Motor neuron (in vitro differentiated cells): ENCODE data around the gene CORO1C. TPM values are rescaled to one million over a fixed set of nuclear protein-coding genes. Genes with fewer than 3 reads are reported as not detected.

Experiments used
- ATAC-seq, 8 experiments: fragments of 200-7000 bp; cut with Tn5 transposase; replicated peaks in 6 of 8; 2 replicates each; pipeline ENCODE4 v1.8.0; 2021; ENCODE audit warnings: mild to moderate bottlenecking in 8 of 8, moderate library complexity in 8 of 8
- H3K27ac ChIP-seq, 2 donors: fragments of 250-450 bp; sonication (Bioruptor Pico); 2 replicates each; pipeline ENCODE4 v1.9.0; 2021; ENCODE audit warnings: antibody characterized with exemption in 2 of 2, mild to moderate bottlenecking in 2 of 2, moderate library complexity in 1 of 2
- H3K4me1 ChIP-seq, 2 donors: fragments of 250-450 bp; sonication (Bioruptor Pico); replicated peaks in 1 of 2; 2 replicates each; pipeline ENCODE4 v1.6.1; 2021; ENCODE audit warnings: antibody characterized with exemption in 2 of 2, mild to moderate bottlenecking in 2 of 2, moderate library complexity in 1 of 2
- H3K4me3 ChIP-seq, 5 donors: fragments of 250-450 bp; sonication (Bioruptor Pico); 2 replicates each; pipeline ENCODE4 v1.9.0; 2021; ENCODE audit warnings: antibody characterized with exemption in 5 of 5, mild to moderate bottlenecking in 5 of 5, moderate library complexity in 4 of 5
- WGBS, 10 experiments: fragments of 450-650 bp; shearing (Covaris generic); methylation state at CpG; one replicate each; pipeline ENCODE4 v1.0.0; 2022; 5-methylcytosine and 5-hydroxymethylcytosine counted together
- in situ Hi-C, 9 experiments: fragments of 400-800 bp; cut with MboI; loops; one replicate each; pipeline ENCODE4 v1.15.0; 2021; ENCODE audit warnings: low sequenced_read_pairs in 9 of 9, low pct_unique_long_range_greater_than_20kb in 2 of 9; ENCODE audit not compliant: unreplicated experiment in 9 of 9
- total RNA-seq, 8 experiments: library from RNA; unstranded; fragments of 300-600 nt; gene quantifications; 2 replicates each; pipeline versions ENCODE4 v1.2.3 to v1.2.4, GENCODE V29; 2022

The CORO1C gene
- total RNA-seq, 8 experiments from 2014 or later, result 35.4 to 75.1 (median 50.2) TPM

- ATAC-seq, result no peak
- peak overlapping the region; percentile 88 to 93 for H3K27ac ChIP-seq
- in situ Hi-C loops, result no loop called here
- WGBS, 10 experiments, result 5 to 24% (median 9%) methylated on average over 3 to 15 of the region's 15 CpGs
- peaks cover 0 to 12% of the 10 kb centered on the region in 2 donors for H3K4me1 ChIP-seq
- peak overlapping the region; percentile 61 to 78 (median 73) for H3K4me3 ChIP-seq
Measured at GRCh38 chr12:108729612-108730364, 1.5 kb downstream of the CORO1C start.

GRCh38 chr12:108728820-108729611 lies 2.3 kb downstream of the CORO1C start:
- H3K27ac ChIP-seq, result no peak overlapping the region
- in situ Hi-C loops, result no loop called here
- peaks cover 0 to 16% of the 10 kb centered on the region in 2 donors for H3K4me1 ChIP-seq
- ATAC-seq, result no peak
- peak overlapping the region; percentile 61 to 78 (median 73) for H3K4me3 ChIP-seq
- WGBS, 10 experiments, result 1 to 78% (median 61%) methylated on average over 3 to 9 of the region's 9 CpGs; no CpG with 5 or more reads in 1 of the 10 experiments

- ATAC-seq, result no peak
- in situ Hi-C loops, result no loop called here
- Histone ChIP-seq H3K4me3 (no peak overlapping the region), H3K27ac (no peak overlapping the region), H3K4me1 (peaks cover 4 to 19% of the 10 kb centered on the region in 2 donors)
- 53 to 92% (median 73%) methylated on average over 4 to 7 of the region's 7 CpGs; no CpG with 5 or more reads in 1 of the 10 experiments for WGBS, 10 experiments
Measured at GRCh38 chr12:108727868-108728735, 3.2 kb downstream of the CORO1C start.

- in situ Hi-C loops, result no loop called here
Measured at GRCh38 chr12:108727161-108727560, 4.2 kb downstream of the CORO1C start.

GRCh38 chr12:108724890-108725151 lies 6.5 kb downstream of the CORO1C start:
- in situ Hi-C loops, result no loop called here

More at GRCh38 chr12:108727161-108727560, 4.2 kb downstream of the CORO1C start:
- 38 to 100% (median 92%) methylated on average over 1 of the region's 1 CpG; no CpG with 5 or more reads in 4 of the 10 experiments for WGBS, 10 experiments
- Histone ChIP-seq H3K4me3 (no peak overlapping the region), H3K27ac (no peak overlapping the region), H3K4me1 (peaks cover 10 to 22% of the 10 kb centered on the region in 2 donors)
- ATAC-seq, result no peak

GRCh38 chr12:108724054-108724889 lies 7.0 kb downstream of the CORO1C start:
- Histone ChIP-seq H3K27ac (no peak overlapping the region), H3K4me3 (no peak overlapping the region), H3K4me1 (peaks cover 15 to 21% of the 10 kb centered on the region in 2 donors)
- WGBS, 10 experiments, result 26 to 100% (median 79%) methylated on average over 1 to 3 of the region's 3 CpGs
- peak in 2 of 8 experiments; percentile 10 to 14 for ATAC-seq
- in situ Hi-C loops, result no loop called here

More at GRCh38 chr12:108724890-108725151, 6.5 kb downstream of the CORO1C start:
- Histone ChIP-seq H3K27ac (no peak overlapping the region), H3K4me1 (peaks cover 15 to 22% of the 10 kb centered on the region in 2 donors), H3K4me3 (no peak overlapping the region)
- ATAC-seq, result no peak

GRCh38 chr12:108722992-108723766 lies 8.1 kb downstream of the CORO1C start:
- Histone ChIP-seq H3K4me1 (peaks cover 11 to 15% of the 10 kb centered on the region in 2 donors), H3K27ac (no peak overlapping the region), H3K4me3 (no peak overlapping the region)
- 7 to 90% (median 72%) methylated on average over 2 to 5 of the region's 5 CpGs; no CpG with 5 or more reads in 1 of the 10 experiments for WGBS, 10 experiments
- in situ Hi-C loops, result no loop called here
- peak in 4 of 8 experiments; percentile 4 to 48 (median 18) for ATAC-seq

- ATAC-seq, result no peak
- H3K4me3 ChIP-seq, result no peak overlapping the region
- WGBS, 10 experiments, result 20 to 60% (median 48%) methylated on average over 1 of the region's 1 CpG; no CpG with 5 or more reads in 6 of the 10 experiments
- H3K4me1 ChIP-seq, result peaks cover 11 to 15% of the 10 kb centered on the region in 2 donors
- no peak overlapping the region for H3K27ac ChIP-seq
- in situ Hi-C loops, result no loop called here
Measured at GRCh38 chr12:108722463-108722862, 8.9 kb downstream of the CORO1C start.

GRCh38 chr12:108721824-108722223 lies 9.5 kb downstream of the CORO1C start:
- no peak for ATAC-seq
- WGBS, 10 experiments, result 79 to 100% (median 92%) methylated on average over 1 to 2 of the region's 2 CpGs; no CpG with 5 or more reads in 3 of the 10 experiments
- H3K27ac ChIP-seq, result no peak overlapping the region
- peaks cover 11 to 15% of the 10 kb centered on the region in 2 donors for H3K4me1 ChIP-seq
- no peak overlapping the region for H3K4me3 ChIP-seq
- in situ Hi-C loops, result no loop called here

- ATAC-seq, result peak in 3 of 8 experiments; percentile 75 to 89 (median 84)
- H3K27ac ChIP-seq, result no peak overlapping the region
- peaks cover 11 to 15% of the 10 kb centered on the region in 2 donors for H3K4me1 ChIP-seq
- WGBS, 10 experiments, result 39 to 100% (median 80%) methylated on average over 2 to 5 of the region's 5 CpGs; no CpG with 5 or more reads in 3 of the 10 experiments
- no peak overlapping the region for H3K4me3 ChIP-seq
- in situ Hi-C loops, result no loop called here
Measured at GRCh38 chr12:108720757-108721514, 10.4 kb downstream of the CORO1C start.

GRCh38 chr12:108717243-108717642 lies 14.1 kb downstream of the CORO1C start:
- in situ Hi-C loops, result no loop called here
- H3K4me3 ChIP-seq, result no peak overlapping the region
- no peak for ATAC-seq
- peaks cover 4 to 12% of the 10 kb centered on the region in 2 donors for H3K4me1 ChIP-seq
- no peak overlapping the region for H3K27ac ChIP-seq
- WGBS, 10 experiments, result 56 to 100% (median 88%) methylated on average over 2 to 5 of the region's 5 CpGs; no CpG with 5 or more reads in 1 of the 10 experiments
